SK-N-SH treated with all-trans-retinoic acid at 6 μM for 48 hours (cell line): ENCODE data around the gene PTPRN2.
"Not testable (repeated sequence)": the region's sequence is repeated elsewhere in the genome, so short reads cannot be mapped to it uniquely, and the experiment has no call there.

Experiments
- ATAC-seq: fragments of 200-7000 bp; cut with Tn5 transposase; 3 replicates; pipeline ENCODE4 v1.9.1; 2020; ENCODE audit warnings: mild to moderate bottlenecking, moderate library complexity
- ARNTL ChIP-seq: fragments of 450-650 bp; formaldehyde crosslinking; IDR thresholded peaks from 2 replicates; pipeline ENCODE4 v1.5.0; 2020; ENCODE audit warnings: low read depth, mild to moderate bottlenecking, moderate library complexity, borderline replicate concordance
- CREB5 ChIP-seq: fragments of 250-450 bp; sonication (Bioruptor Pico); IDR thresholded peaks from 2 replicates; pipeline ENCODE4 v1.5.1; 2020; ENCODE audit warnings: low read depth, mild to moderate bottlenecking, moderate library complexity
- CSDC2 ChIP-seq: fragments of 250-450 bp; sonication (Bioruptor Pico); IDR thresholded peaks from 2 replicates; pipeline ENCODE4 v1.5.0; 2020; ENCODE audit warnings: mild to moderate bottlenecking, moderate library complexity
- CSRNP3 ChIP-seq: fragments of 250-450 bp; sonication (Bioruptor Pico); IDR thresholded peaks from 2 replicates; pipeline ENCODE4 v1.5.1; 2021; ENCODE audit warnings: mild to moderate bottlenecking, moderate library complexity
- ESRRG ChIP-seq: fragments of 250-450 bp; sonication (Bioruptor Pico); IDR thresholded peaks from 2 replicates; pipeline ENCODE4 v1.6.1; 2021; ENCODE audit warnings: mild to moderate bottlenecking
- GLIS3 ChIP-seq: fragments of 250-450 bp; sonication (Bioruptor Pico); IDR thresholded peaks from 2 replicates; pipeline ENCODE4 v1.5.0; 2020; ENCODE audit warnings: mild to moderate bottlenecking, moderate library complexity
- ISL1 ChIP-seq: fragments of 250-450 bp; sonication (Bioruptor Pico); IDR thresholded peaks from 2 replicates; pipeline ENCODE4 v2.1.2; 2022; ENCODE audit warnings: mild to moderate bottlenecking, moderate library complexity
- OSR1 ChIP-seq: fragments of 250-450 bp; sonication (Bioruptor Pico); IDR thresholded peaks from 2 replicates; pipeline ENCODE4 v1.8.0; 2022; ENCODE audit warnings: moderate library complexity, mild to moderate bottlenecking, inconsistent platforms
- PATZ1 ChIP-seq: fragments of 250-450 bp; sonication (Bioruptor Pico); IDR thresholded peaks from 2 replicates; pipeline ENCODE4 v1.8.0; 2020; ENCODE audit warnings: mild to moderate bottlenecking, moderate library complexity, borderline replicate concordance
- POU6F1 ChIP-seq: fragments of 250-450 bp; sonication (Bioruptor Pico); IDR thresholded peaks from 2 replicates; pipeline ENCODE4 v1.8.0; 2021; ENCODE audit warnings: low read depth, mild to moderate bottlenecking, moderate library complexity, borderline replicate concordance
- PPARA ChIP-seq: fragments of 250-450 bp; sonication (Bioruptor Pico); IDR thresholded peaks from 2 replicates; pipeline ENCODE4 v1.5.0; 2020; ENCODE audit warnings: mild to moderate bottlenecking, borderline replicate concordance
- RARB ChIP-seq: fragments of 250-450 bp; sonication (Bioruptor Pico); IDR thresholded peaks from 2 replicates; pipeline ENCODE4 v1.8.0; 2021; ENCODE audit warnings: mild to moderate bottlenecking, moderate library complexity
- SNAI2 ChIP-seq: fragments of 250-450 bp; sonication (Bioruptor Pico); IDR thresholded peaks from 2 replicates; pipeline ENCODE4 v1.5.0; 2020; ENCODE audit warnings: mild to moderate bottlenecking, moderate library complexity
- TCF4 ChIP-seq: fragments of 250-450 bp; sonication (Bioruptor Pico); IDR thresholded peaks from 2 replicates; pipeline ENCODE4 v1.8.0; 2021; ENCODE audit warnings: mild to moderate bottlenecking, moderate library complexity, borderline replicate concordance
- TOX ChIP-seq: fragments of 250-450 bp; sonication (Bioruptor Pico); IDR thresholded peaks from 2 replicates; pipeline ENCODE4 v1.8.0; 2021; ENCODE audit warnings: mild to moderate bottlenecking, moderate library complexity, borderline replicate concordance
- TSHZ2 ChIP-seq: fragments of 250-450 bp; sonication (Bioruptor Pico); IDR thresholded peaks from 2 replicates; pipeline ENCODE4 v1.5.0; 2020; ENCODE audit warnings: mild to moderate bottlenecking, moderate library complexity
- ZC3H10 ChIP-seq: fragments of 250-450 bp; sonication (Bioruptor Pico); IDR thresholded peaks from 2 replicates; pipeline ENCODE4 v1.5.1; 2021; ENCODE audit warnings: mild to moderate bottlenecking, moderate library complexity
- ZFP3 ChIP-seq: fragments of 250-450 bp; sonication (Bioruptor Pico); IDR thresholded peaks from 2 replicates; pipeline ENCODE4 v1.5.0; 2020; ENCODE audit warnings: mild to moderate bottlenecking, moderate library complexity
- ZFP30 ChIP-seq: fragments of 450-650 bp; formaldehyde crosslinking; IDR thresholded peaks from 2 replicates; pipeline ENCODE4 v1.5.0; 2022; ENCODE audit warnings: mild to moderate bottlenecking, moderate library complexity
- ZNF565 ChIP-seq: fragments of 450-650 bp; formaldehyde crosslinking; conservative IDR thresholded peaks from 2 replicates; pipeline ENCODE4 v1.5.0; 2020; ENCODE audit warnings: low read depth, mild to moderate bottlenecking, moderate library complexity
- ZNF70 ChIP-seq: fragments of 450-650 bp; formaldehyde crosslinking; IDR thresholded peaks from 2 replicates; pipeline ENCODE4 v1.5.0; 2020; ENCODE audit warnings: mild to moderate bottlenecking, moderate library complexity
- ZNF8 ChIP-seq: fragments of 450-650 bp; formaldehyde crosslinking; IDR thresholded peaks from 2 replicates; pipeline ENCODE4 v1.5.0; 2020; ENCODE audit warnings: mild to moderate bottlenecking, moderate library complexity

The PTPRN2 gene

GRCh38 chr7:157726764-157727163 is 860.9 kb downstream of the PTPRN2 start:
- ATAC-seq, result no peak
- TF ChIP-seq GLIS3 (no peak), POU6F1 (CRISPR knock-in tag) (no peak), RARB (CRISPR knock-in tag) (no peak), ZNF565 (CRISPR knock-in tag) (no peak), ISL1 (no peak)

- not testable (repeated sequence) for ATAC-seq
Measured at GRCh38 chr7:157725312-157725711, 862.3 kb downstream of the PTPRN2 start.

- ATAC-seq, result no peak
- TF ChIP-seq ISL1, result no peak
- no peak for TF ChIP-seq RARB (CRISPR knock-in tag)
- TF ChIP-seq ESRRG (CRISPR knock-in tag), result no peak
- no peak for TF ChIP-seq SNAI2 (CRISPR knock-in tag)
- no peak for TF ChIP-seq ZFP30 (CRISPR knock-in tag)
- TF ChIP-seq ZNF70 (CRISPR knock-in tag), result no peak
- TF ChIP-seq TOX (CRISPR knock-in tag), result no peak
- no peak for TF ChIP-seq ZC3H10 (CRISPR knock-in tag)
- no peak for TF ChIP-seq ZFP3 (CRISPR knock-in tag)
- TF ChIP-seq ARNTL (CRISPR knock-in tag), result no peak
Measured at GRCh38 chr7:157723205-157723604, 864.4 kb downstream of the PTPRN2 start.

GRCh38 chr7:157722137-157723060 is 865.2 kb downstream of the PTPRN2 start:
- no peak for ATAC-seq
- TF ChIP-seq PPARA (CRISPR knock-in tag), result no peak
- no peak for TF ChIP-seq PATZ1 (CRISPR knock-in tag)
- no peak for TF ChIP-seq CSRNP3 (CRISPR knock-in tag)
- TF ChIP-seq ARNTL (CRISPR knock-in tag), result no peak
- TF ChIP-seq SNAI2 (CRISPR knock-in tag), result no peak
- TF ChIP-seq RARB (CRISPR knock-in tag), result no peak
- TF ChIP-seq CSDC2 (CRISPR knock-in tag), result no peak
- no peak for TF ChIP-seq GLIS3
- no peak for TF ChIP-seq ZNF8 (CRISPR knock-in tag)
- TF ChIP-seq TSHZ2 (CRISPR knock-in tag), result no peak
- TF ChIP-seq POU6F1 (CRISPR knock-in tag), result no peak
- TF ChIP-seq CREB5, result no peak
- no peak for TF ChIP-seq TOX (CRISPR knock-in tag)
- no peak for TF ChIP-seq OSR1
- TF ChIP-seq TCF4 (CRISPR knock-in tag), result no peak
- TF ChIP-seq ZFP30 (CRISPR knock-in tag), result no peak
- TF ChIP-seq ISL1, result no peak
